Activated CD4-positive, alpha-beta T cell treated with anti-CD3 and anti-CD28 coated beads, Interleukin-2, amount 10 ng/mL, durations not matched to agents 24 days and 14 days (primary cell): ENCODE measurements around the gene CSTB. TPM values are rescaled to one million over a fixed set of nuclear protein-coding genes. Genes with fewer than 3 reads are reported as not detected.

Experiments
- total RNA-seq: library from RNA; stranded (reverse); gene quantifications from 2 replicates; pipeline ENCODE4 v1.2.3, GENCODE V29; 2022

CSTB gene
- total RNA-seq, 1 donor from 2014 or later, result 59.2 TPM

Other genes starting within 250 kb of the CSTB start
- 1.3 TPM in 2 replicates for gene HSF2BP, start 116.8 kb downstream of the CSTB start, total RNA-seq
- 82.8 and 83.6 TPM in 2 replicates for gene RRP1B, start 116.7 kb downstream of the CSTB start, total RNA-seq
- gene PDXK, start 57.2 kb downstream of the CSTB start, total RNA-seq, result 138 and 152 TPM in 2 replicates
- gene RRP1, start 13.3 kb upstream of the CSTB start, total RNA-seq, result 94.4 and 99.4 TPM in 2 replicates
- 127 and 130 TPM in 2 replicates for gene AGPAT3, start 88.9 kb upstream of the CSTB start, total RNA-seq
- 69.6 and 75.0 TPM in 2 replicates for gene TRAPPC10, start 236.0 kb upstream of the CSTB start, total RNA-seq